Activated CD4-positive, CD25-positive, alpha-beta regulatory T cell treated with anti-CD3 and anti-CD28 coated beads, Interleukin-2, amount 50 U/mL, for 72 hours (primary cell): ENCODE results near the gene CDH23.

ENCODE experiments used
- DNase-seq: peaks from one replicate; pipeline ENCODE4 v3.0.0; 2021

CDH23 gene

DNA sequence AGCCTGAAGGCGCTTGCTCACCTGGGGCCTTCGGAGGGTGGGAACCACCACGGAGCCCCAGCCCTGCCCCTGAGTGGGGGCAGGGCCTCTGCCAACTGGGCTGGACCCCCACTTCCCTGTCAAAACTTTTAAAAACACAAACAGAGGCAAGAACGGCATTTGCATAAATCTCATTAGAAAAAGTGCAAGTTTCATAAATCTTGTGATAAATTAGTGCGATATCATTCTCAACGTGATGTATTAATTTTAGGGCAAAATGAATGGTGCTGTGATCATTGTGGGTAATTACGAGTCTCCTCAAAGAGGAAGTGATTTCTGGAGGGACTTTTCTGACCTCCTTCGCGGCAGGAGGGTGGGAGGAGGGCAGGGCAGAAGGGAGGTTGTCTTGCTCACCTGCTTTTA, 98.3 kb downstream of the CDH23 start:
- DNase-seq: no peak

DNA sequence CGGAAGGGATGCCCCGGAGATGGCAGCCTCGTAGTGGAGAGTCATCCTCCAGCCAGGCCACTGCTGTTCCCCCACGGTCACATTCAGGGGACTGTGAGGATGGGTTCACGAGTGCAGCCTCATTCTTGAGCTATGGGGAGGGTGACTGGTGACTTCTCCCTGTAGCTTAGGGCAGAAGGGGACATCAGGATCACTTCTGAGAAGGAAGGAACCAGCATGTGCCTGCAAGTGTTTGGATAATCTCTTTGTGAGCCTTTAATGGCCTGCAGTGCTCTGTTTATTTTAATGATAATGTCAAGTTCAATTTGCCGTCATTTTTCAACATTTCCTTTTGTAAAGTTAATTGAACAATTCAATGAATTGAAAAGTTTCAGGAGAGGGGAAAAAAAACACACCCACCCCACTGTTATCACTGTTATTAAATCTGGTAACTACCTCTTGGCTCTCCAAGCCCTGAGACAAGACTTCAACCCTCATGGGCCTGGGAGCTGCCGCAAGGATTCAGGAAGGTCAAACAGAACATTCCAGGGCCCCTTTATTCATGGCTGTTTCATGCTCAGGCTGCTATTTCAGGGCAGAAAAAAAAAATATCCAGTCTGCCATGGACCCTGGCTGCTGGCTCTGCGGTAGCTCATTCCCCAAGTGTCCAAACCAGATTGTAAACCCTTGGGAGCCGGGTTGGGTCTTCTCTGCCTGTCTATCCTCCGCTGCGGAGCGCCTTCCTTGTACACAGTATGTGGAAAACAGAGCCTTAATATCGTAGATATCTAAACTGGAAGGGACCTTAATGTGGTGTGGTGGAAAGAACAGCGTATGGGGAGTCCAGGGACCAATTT, 100.4 kb downstream of the CDH23 start:
- DNase-seq: no peak

DNA sequence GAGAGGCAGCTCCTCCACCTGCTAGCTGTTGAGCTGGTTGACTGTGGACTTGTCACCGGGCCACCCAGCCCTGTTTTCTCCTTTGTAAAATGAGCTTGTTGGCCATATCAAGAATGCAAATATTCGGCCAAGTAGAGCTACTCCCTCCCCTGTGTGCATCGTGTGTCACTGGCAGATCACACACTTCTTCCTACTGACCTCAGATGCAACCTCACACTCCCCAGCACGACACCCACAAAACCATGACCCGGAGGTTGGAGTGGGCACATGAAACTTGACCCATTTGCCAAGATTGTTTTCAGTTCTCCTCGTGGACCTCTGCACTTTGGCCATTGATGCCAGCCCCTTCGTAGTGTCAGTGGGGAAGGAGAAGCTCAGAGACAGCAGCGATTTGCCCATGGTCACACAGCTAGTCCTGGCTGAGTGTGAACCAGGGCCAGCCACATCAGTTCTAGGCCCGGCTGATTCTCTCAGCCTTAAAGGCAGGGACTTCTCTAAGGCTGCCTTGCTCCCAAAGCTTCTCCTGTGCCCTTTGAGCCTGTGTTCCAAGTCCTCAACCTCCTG, 101.1 kb downstream of the CDH23 start:
- no peak for DNase-seq

DNA sequence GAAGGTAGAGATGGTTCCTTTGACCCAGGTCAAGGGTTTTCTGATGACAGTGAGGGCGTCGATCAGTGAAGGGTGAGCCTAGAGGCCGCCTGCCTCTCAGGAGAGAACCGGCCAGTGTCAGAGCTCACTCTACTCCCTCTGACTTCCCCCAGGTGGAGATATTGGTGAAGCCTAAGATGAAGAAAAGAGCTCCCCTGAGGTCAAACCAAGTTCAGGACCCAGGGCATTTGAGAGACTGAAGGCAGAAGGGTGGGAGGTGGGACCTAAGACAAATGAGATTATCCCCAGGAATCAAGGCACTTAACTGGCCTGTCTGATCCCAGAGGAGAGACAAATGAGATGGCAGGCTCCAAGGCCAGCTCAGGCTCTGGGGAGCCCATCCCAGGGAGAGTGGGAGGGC, 104.7 kb downstream of the CDH23 start:
- no peak for DNase-seq

DNA sequence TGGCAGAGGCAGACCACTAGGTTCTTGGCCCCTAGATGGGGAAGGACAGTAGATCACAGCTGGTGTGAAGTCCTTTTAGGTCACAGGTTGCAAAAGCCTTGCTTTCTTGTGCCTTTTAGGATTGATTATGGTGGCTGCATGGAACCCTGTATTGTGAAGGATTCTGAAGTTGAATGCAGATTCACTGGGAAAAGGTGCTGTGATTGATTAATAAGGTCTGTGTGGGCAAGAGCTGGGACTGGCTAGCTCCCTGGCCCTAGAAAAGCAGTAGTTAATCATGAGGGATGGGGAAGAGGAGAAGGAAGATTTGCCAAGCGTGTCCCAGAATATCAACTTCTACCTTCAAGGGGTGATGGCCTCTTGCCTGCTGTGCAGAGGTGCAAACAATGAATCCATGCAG, 105.5 kb downstream of the CDH23 start:
- DNase-seq: no peak

DNA sequence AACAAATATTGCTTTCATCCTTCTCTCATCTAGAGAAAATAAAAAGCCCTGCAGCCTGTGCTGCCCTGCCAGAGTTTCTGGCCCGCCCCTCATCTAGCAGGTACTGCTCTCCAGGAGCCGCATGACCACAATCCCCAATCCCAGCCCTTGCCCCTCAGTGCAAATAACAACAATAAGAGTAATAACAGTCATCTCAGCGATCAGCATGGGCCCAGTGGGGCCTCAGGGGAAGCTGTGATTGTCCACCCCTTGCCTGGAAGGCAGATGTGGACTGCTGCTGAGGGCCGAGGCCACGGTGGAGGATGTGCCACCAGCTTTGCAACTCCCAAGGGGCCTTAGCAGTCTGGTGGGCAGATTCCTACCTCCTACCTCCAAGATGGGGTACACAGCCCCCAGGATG, 106.1 kb downstream of the CDH23 start:
- DNase-seq: no peak

DNA sequence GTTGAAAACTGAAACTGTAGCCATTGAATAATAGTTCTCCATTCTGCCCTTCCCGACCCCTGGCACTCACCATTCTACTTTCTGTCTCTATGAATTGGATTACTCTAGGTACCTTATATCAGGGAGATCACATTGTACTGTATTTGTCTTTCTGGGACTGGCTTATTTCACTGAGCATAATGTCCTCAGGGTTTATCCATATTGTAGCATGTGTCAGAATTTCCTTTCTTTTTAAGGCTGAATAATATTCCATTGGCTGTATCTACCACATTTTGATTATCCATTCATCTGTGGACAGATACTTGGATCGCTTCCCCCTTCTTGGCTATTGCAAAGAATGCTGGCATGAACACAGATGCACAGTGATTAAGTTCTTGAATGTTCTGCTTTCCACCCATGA, 107.4 kb downstream of the CDH23 start:
- DNase-seq: no peak

DNA sequence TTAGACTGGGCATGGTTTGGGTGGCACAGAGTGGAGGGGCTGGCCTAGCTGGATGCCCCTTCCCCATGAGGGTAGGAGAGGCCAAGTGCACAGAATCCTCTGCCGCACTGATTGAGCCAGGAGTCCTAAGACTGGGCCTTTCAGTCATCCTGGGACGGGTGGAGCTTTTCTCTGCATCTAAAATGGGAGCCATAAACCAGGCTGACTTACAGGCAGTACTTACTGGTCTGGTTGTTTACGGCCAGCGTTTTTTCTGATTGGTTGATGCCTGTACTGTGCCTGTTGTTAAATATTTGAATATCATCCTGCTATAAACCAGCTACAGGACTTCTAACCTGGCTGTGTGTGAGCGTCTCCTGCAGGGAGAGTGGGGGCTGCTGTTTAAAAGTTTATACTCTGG, 107.8 kb downstream of the CDH23 start:
- DNase-seq: no peak

DNA sequence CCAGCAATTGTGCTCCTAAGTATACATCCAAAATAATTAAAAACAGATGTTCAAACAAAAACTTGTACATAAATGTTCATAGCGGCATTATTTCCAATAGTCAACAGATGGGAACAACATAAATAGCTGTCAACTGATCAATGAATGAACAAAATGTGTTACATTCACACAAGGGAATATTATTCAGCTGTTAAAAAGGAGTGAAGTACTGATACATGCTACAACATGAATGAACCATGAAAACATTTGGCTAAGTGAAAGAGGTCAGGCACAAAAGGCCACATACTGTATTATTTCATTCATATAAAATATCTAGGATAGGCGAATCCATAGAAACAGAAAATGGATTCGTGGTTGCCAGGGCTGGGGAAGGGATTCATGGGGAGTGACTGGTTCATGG, 109.1 kb downstream of the CDH23 start:
- DNase-seq: no peak

DNA sequence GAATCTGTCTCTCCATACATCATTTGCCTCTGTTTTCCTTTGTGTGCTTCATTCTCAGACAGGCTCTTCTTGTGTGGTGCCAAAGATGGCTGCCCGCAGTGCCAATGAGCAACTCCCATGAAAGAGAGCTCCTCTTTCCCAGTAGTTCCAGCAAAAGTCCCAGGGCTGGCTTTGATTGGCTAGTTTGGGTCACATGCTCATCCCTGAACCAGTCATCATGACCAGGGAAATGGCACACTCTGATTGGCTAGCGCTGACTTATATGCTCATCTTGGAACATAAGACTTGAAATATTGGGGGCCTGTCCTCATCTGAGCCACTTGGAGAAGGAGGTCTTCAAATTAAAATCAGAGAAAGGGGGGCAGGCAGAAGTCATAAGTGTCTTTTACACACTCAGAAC, 112.7 kb downstream of the CDH23 start:
- no peak for DNase-seq

DNA sequence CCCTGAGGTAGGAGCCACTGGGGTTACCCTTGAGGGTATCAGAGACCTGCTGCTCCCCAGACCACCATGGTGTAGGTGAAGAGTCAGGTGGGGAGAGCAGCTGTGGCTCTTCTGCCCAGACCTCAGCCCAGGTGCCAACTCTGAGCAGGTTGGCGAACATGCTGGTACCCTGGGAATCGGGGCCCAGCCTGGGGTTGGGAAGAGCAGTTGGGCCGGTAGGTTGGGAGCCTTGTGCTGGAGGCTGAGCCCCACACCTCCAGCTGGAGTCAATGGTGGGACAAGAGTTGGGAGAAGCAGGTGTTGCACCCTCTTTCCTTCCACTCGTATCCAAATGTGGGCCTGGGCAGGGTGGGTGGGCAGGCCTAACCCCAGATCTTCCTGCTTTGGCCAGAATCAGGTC, 114.5 kb downstream of the CDH23 start:
- no peak for DNase-seq

DNA sequence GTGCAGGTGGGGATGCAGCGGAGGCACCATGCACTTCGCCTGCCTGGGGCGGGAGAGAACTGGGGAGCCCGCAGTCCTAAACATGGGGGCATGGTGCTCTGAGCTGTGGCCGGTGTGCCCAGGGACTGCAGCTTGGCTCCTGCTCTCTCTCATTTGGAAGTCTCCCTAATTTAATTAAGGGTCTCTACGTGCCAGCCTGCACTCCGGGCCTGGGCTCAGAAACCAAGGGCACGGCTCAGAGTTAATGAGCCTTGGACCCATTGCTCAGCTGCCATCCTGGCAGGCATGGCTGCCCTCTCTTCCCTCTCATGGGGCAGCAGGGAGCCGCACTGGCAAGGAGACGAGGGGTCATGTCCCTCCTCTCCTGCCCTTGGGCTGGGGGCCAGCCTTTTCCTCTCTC, 115.6 kb downstream of the CDH23 start:
- no peak for DNase-seq

DNA sequence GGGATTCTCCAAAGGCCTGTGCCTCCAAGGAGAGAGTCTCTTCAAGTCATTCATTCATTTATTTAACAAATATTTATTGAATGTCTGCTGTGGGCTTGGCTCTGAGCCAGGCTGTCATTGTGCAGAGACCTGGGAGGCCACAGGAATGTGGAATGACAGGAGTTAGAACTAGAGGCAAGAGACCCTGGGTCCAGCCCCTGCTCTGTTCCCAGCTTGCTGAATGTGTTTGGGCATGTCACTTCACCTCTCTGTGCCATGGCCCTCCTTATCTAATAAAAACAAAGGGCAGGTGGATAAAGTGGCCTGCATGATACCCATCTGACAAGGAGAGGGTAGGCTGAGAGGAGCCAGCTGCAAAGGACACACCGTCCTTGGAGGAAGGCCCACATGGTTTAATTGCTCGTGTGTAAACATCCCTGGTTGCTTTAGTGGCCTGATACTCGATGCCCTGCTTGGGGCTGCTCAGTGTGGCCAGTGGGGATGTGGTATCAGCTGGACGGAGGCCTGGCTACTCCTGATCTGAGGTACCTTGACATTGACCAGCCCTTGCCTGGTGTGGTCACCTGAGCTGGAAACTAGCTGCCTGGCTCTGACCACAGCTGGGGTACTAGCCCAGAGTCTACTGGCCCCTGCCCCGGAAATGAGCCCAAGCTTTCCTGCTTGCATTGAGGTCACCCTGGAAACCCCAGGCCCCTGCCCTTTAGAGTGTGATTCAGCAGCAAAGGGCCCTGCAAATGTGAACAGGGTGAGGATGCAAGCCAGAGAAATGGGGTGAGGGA, 116.2 kb downstream of the CDH23 start:
- no peak for DNase-seq

DNA sequence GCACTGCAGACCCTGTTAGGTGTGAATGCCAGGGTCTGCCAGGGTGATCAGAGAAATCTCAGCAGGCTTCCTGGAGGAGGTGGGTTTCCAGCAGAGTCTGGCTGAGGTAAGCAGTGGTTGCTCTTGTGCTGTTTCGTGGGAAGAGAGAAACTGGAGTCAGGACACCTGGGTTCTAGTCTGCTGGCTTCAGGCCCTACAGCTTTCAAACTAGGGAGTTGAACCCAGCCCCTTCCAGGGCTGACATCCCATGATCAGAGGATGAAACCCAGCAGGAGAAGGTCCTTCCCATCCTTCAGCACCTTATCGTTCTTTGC, 116.8 kb downstream of the CDH23 start:
- DNase-seq: no peak

DNA sequence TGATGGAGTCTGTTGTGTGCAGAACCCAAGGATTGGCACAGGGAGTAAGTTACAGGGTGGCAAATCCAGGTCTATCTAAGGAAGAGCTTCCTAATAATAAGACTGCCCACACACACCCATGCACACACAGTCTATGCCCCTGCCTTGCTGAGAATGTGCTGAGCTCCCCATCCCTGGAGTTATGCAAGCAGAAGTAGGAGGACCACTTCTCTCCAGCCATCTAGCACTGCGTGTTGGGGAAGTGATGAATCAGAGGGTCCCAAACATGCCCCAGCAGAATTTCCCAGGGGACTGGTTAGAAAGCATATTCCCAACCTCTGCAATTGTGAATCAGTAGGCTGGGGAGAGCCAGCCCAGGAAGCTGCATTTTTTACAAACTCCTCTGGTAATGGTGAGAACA, 117.2 kb downstream of the CDH23 start:
- no peak for DNase-seq

DNA sequence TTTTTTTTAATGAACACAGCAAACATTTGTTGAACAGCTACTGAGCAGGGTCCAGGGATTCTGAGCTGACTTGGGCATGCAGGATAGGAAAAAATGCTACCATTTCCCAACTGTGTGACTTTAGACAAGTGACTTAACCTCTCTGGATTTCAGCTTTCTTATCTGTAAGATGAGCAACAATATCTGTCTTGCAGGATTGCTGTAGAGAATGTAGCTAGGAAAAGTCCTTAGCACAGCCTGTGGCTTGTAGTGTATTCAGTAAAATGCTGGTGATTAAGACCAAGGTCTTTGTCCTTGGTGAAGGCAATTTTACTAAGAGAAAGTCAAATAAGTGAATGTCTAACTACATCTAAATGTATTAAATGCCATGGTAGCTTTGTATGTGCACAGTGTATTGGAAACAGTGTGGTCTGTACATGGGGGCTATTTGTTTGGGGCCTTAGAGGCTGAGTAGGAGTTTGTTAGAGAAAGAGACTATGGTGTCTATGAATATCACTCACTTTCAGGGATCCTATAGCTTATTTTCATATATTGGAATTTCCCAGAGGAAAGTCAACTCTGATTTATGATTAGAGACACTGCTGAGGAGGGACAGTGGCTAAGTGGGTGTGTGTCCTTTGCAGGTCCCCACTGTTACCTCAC, 118.9 kb downstream of the CDH23 start:
- no peak for DNase-seq

DNA sequence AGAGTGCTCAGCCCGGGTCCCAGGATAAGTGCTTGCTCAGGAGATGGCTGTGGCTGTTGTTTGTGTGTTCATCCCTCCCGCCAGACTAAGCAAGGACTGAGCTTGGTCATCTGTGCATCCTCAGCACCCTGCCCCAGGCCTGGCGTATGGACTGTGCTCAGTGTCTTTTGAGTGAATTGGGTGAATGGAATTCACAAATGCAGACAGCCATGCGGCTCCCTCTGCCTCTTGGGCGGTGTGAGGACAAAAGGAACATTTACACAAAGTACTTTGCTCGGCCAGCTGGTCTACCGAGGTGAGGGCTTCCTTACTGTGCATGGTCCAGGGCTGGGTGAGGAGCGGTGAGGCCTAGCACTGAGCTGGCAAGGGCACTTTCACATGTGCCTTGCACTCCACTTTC, 120.2 kb downstream of the CDH23 start:
- no peak for DNase-seq

DNA sequence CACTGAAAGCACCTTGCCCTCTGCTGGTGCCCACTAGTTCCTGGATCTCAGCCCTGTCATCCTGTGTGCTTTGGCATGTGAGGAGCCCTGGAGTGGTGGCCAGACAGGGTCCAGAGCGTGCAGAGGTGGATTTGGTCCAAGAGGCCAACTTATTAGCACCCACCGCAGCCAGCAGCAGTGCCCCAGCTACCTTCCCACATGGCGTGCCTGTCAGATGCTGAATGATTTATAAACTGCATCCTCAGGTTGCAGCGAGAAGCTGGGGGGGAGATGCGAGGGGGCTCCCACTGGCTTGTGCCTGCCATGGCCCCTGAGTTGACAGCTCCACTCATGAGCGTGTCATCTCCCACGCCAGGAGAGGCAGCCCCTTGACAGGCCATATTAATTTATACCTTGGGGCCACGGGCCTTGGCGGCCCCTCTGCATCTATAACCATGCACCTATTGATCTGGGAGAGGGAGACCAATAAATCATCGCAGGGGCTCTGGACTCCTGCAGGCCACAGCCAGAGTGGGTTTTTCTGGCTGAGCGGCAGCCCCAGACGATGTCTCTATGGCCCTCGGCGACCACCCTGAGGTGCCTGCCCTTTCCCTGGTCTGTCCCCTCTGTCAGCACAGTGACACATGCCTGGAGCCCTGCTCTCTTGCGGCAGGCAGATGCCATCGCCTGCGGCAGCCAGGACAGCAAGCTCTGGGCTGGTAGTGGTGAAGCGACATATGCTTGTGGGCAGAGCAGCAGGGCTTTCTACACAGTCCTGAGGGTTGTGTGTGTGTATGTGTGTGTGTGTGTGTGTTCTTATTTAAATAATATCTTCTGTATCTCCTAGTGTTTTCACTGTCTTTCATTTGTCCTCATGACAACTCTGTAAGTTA, 120.8 kb downstream of the CDH23 start:
- DNase-seq: no peak

DNA sequence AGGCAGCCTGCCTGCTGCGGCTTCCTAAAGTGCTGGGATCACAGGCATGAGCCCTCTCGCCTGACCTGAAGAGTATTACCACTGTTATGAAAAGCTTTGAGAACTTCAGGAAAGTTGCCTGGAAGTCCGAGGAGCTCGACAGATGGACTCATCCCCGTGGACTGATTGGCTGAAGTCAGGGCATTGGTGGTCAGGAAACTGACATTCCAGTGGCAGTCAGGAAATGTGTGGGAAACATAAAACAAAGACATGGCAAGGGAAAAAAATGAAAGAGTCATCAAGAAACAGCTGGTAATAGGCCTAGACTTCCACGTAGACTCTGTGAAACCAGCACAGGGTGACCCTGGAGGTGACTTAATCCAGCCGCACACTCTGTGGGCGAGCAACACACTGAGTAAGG, 123.3 kb downstream of the CDH23 start:
- no peak for DNase-seq

DNA sequence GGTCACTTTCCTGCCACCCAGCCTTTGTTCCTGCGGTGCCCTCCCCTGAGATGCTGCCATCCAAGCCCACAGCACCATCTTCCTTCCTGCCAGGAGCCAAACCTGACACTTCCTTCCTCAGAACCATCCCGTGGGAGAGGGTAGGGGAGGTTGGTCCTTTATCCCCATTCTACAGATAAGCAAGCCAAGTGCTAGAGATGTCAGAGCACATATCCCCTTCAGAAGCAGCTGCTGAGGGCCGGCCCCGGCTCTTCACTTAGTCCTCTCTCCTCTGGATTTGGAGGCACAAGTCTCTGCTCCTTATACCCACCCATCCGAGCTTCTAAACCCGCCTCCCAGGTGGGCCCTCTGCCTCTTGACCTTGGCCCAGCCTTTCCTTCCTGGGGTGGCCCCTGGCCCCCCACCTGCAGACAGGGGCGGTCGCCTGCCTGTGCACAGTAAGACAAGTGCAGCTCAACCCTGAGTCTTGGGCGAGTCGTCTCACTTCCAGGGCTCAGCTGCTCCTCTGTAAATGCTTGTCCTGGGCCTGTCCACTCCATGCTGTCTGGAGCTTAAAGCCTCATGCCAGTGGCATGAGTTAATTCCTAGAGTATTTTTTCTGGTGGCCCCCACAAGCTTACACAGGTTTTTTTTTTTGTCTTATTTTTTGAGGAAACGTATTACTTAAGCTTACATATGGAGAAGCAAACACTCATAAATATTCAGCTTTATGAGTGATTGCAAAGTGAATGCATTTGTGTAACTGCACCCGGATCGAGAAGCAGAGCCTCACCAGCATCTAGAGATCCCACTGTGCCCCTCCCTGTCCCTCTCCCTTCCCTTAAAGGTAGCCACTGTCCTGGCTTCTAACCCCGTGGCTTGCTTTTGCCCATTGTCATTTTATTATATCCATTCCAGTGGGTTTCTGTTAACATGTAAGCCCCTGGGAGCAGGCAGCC, 125.1 kb downstream of the CDH23 start:
- DNase-seq: no peak

DNA sequence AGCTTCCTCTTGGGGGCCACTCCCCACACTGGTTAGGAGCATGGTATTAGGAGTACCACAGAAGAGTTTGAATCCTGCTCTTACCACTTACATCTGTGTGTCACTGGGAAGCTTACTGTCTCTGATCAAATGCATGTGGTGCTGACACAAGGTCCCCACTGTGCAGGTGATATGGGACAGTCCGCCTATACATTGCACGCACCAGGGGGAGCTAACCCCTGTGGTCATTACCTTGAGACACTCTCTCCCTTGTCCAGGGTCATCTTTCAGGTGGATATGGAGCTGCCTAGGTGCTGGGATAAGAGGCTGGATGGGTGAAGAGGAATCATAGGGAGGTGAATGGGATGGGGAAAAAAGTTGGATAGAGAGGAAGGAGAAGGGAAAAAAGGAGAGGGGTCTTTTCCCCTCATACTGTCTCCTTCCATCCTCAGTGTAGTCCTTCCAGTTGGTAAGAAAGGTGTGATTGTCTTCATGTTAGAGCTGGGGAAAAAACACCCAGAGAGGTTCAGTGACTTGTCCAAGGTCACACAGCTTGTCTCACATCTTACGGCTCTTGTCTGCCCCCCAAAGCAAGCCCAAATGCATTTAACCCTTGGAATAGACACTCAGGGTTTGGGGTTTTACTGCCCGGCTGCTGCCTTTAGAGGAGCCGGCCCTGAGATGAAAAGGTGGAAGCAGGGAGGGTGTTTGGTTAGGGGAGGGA, 125.9 kb downstream of the CDH23 start:
- DNase-seq: no peak
